Measurements from ENCODE around the gene CPB2.

The CPB2 gene

GRCh38 chr13:46039411-46040182, 65.2 kb downstream of the CPB2 start:
- Histone ChIP-seq H3K36me3 (replicated peaks) (peaks cover 5% of the 10 kb centered on the region), H3K27me3 (replicated peaks) (no peaks in the 10 kb centered on the region), H3K27ac (no peak overlapping the region), H3K4me3 (ENCODE audit: low read depth, low read length) (no peak overlapping the region)
- DNase-seq: no peak
- no peak for TF ChIP-seq CTCF (IDR thresholded peaks at IDR 0.05; ENCODE audit: low read depth, low read length, missing control alignments)
- in situ Hi-C loops (cut with HindIII; ENCODE audit: low pct_ligation_motif_present, low sequenced_read_pairs): no loop called here

GRCh38 chr13:46038296-46038695, 66.5 kb downstream of the CPB2 start:
- no peak for DNase-seq
- in situ Hi-C loops (cut with HindIII; ENCODE audit: low pct_ligation_motif_present, low sequenced_read_pairs): no loop called here
- TF ChIP-seq CTCF (IDR thresholded peaks at IDR 0.05; ENCODE audit: low read depth, low read length, missing control alignments): no peak
- Histone ChIP-seq H3K27ac (no peak overlapping the region), H3K4me3 (ENCODE audit: low read depth, low read length) (no peak overlapping the region), H3K36me3 (replicated peaks) (peaks cover 5% of the 10 kb centered on the region), H3K27me3 (replicated peaks) (no peaks in the 10 kb centered on the region)

- H3K27me3 ChIP-seq (replicated peaks): no peaks in the 10 kb centered on the region
- in situ Hi-C loops (cut with HindIII; ENCODE audit: low pct_ligation_motif_present, low sequenced_read_pairs): no loop called here
- H3K27ac ChIP-seq: no peak overlapping the region
- no peaks in the 10 kb centered on the region for H3K36me3 ChIP-seq (replicated peaks)
- no peak overlapping the region for H3K4me3 ChIP-seq (ENCODE audit: low read depth, low read length)
- DNase-seq: no peak
- TF ChIP-seq CTCF (IDR thresholded peaks at IDR 0.05; ENCODE audit: low read depth, low read length, missing control alignments): no peak
Observed at GRCh38 chr13:46035066-46035465, 69.8 kb downstream of the CPB2 start.

- no peak for DNase-seq
- in situ Hi-C loops (cut with HindIII; ENCODE audit: low pct_ligation_motif_present, low sequenced_read_pairs): no loop called here
- H3K27me3 ChIP-seq (replicated peaks): no peaks in the 10 kb centered on the region
- H3K36me3 ChIP-seq (replicated peaks): no peaks in the 10 kb centered on the region
- TF ChIP-seq CTCF (IDR thresholded peaks at IDR 0.05; ENCODE audit: low read depth, low read length, missing control alignments): no peak
- no peak overlapping the region for H3K27ac ChIP-seq
- H3K4me3 ChIP-seq (ENCODE audit: low read depth, low read length): no peak overlapping the region
Observed at GRCh38 chr13:46032341-46032740, 72.5 kb downstream of the CPB2 start.

- H3K36me3 ChIP-seq (replicated peaks): no peaks in the 10 kb centered on the region
- no peak for DNase-seq
- no peak overlapping the region for H3K27ac ChIP-seq
- H3K4me3 ChIP-seq (ENCODE audit: low read depth, low read length): no peak overlapping the region
- in situ Hi-C loops (cut with HindIII; ENCODE audit: low pct_ligation_motif_present, low sequenced_read_pairs): no loop called here
- no peak for TF ChIP-seq CTCF (IDR thresholded peaks at IDR 0.05; ENCODE audit: low read depth, low read length, missing control alignments)
- no peaks in the 10 kb centered on the region for H3K27me3 ChIP-seq (replicated peaks)
Observed at GRCh38 chr13:46031581-46032263, 73.1 kb downstream of the CPB2 start.
